Measurements from ENCODE around the gene STXBP1.

Gene STXBP1

GRCh38 chr9:127698985-127699670 is 87.1 kb downstream of the STXBP1 start:
- Mint-ChIP-seq H3K9me3 (no peaks in the 10 kb centered on the region), H3K36me3 (ENCODE audit: low read depth) (no peaks in the 10 kb centered on the region), H3K27ac (peak overlapping the region; percentile 63 to 84 (median 75)), H3K27me3 (ENCODE audit: low read depth) (peaks cover 4% of the 10 kb centered on the region), H3K4me1 (peaks cover 39% of the 10 kb centered on the region), H3K4me3 (peak overlapping the region; percentile 40 to 77 (median 61))
- TF ChIP-seq, protein P1, sequence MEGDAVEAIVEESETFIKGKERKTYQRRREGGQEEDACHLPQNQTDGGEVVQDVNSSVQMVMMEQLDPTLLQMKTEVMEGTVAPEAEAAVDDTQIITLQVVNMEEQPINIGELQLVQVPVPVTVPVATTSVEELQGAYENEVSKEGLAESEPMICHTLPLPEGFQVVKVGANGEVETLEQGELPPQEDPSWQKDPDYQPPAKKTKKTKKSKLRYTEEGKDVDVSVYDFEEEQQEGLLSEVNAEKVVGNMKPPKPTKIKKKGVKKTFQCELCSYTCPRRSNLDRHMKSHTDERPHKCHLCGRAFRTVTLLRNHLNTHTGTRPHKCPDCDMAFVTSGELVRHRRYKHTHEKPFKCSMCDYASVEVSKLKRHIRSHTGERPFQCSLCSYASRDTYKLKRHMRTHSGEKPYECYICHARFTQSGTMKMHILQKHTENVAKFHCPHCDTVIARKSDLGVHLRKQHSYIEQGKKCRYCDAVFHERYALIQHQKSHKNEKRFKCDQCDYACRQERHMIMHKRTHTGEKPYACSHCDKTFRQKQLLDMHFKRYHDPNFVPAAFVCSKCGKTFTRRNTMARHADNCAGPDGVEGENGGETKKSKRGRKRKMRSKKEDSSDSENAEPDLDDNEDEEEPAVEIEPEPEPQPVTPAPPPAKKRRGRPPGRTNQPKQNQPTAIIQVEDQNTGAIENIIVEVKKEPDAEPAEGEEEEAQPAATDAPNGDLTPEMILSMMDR (IDR thresholded peaks at IDR 0.05; ENCODE audit: unreplicated experiment in 3 of 3) = no peak

DNA sequence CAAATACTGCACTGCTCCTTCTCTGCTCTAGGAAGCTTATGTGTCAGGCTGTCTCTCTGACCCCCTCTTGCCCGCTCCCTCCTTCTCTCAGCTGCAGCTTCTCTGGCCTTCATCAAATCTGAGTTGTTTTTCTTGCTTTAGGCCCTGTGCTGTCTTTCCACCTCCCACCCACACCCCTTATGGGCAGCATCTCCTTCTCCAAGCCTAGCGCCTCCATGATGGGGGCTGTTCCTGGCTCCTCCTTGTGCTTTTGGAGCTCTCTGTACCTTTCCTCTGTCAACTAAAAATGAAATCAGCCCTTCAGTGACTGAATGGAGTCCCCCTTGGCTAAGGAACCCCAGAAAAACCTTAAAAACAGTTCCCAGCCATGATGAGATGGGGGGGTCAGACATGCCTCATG is 88.1 kb downstream of the STXBP1 start:
- H3K36me3 Mint-ChIP-seq (ENCODE audit: low read depth) = no peaks in the 10 kb centered on the region
- peaks cover 4% of the 10 kb centered on the region for H3K27me3 Mint-ChIP-seq (ENCODE audit: low read depth)
- peak overlapping the region; percentile 34 to 62 (median 58) for H3K4me3 Mint-ChIP-seq
- peaks cover 40% of the 10 kb centered on the region for H3K4me1 Mint-ChIP-seq
- peak overlapping the region; percentile 70 to 92 (median 75) for H3K27ac Mint-ChIP-seq
- TF ChIP-seq, protein P1 (IDR thresholded peaks at IDR 0.05; ENCODE audit: unreplicated experiment in 3 of 3) = no peak
- no peaks in the 10 kb centered on the region for H3K9me3 Mint-ChIP-seq

- Mint-ChIP-seq H3K4me1 (peaks cover 34% of the 10 kb centered on the region), H3K4me3 (peak overlapping the region in 1 of 3 experiments; percentile 34), H3K27me3 (ENCODE audit: low read depth) (peaks cover 4% of the 10 kb centered on the region), H3K9me3 (no peaks in the 10 kb centered on the region), H3K36me3 (ENCODE audit: low read depth) (no peaks in the 10 kb centered on the region), H3K27ac (peak overlapping the region; percentile 70 to 92 (median 75))
- TF ChIP-seq, protein P1 (IDR thresholded peaks at IDR 0.05; ENCODE audit: unreplicated experiment in 3 of 3) = no peak
Measured at GRCh38 chr9:127700594-127701255, 88.6 kb downstream of the STXBP1 start.

GRCh38 chr9:127703289-127703946 is 91.3 kb downstream of the STXBP1 start:
- no peaks in the 10 kb centered on the region for H3K36me3 Mint-ChIP-seq (ENCODE audit: low read depth)
- H3K4me3 Mint-ChIP-seq = no peak overlapping the region

GRCh38 chr9:127705577-127706379 is 93.7 kb downstream of the STXBP1 start:
- H3K36me3 Mint-ChIP-seq (ENCODE audit: low read depth) = no peaks in the 10 kb centered on the region
- H3K4me1 Mint-ChIP-seq = peaks cover 22% of the 10 kb centered on the region
- H3K4me3 Mint-ChIP-seq = no peak overlapping the region
- H3K27me3 Mint-ChIP-seq (ENCODE audit: low read depth) = peaks cover 4% of the 10 kb centered on the region
- no peaks in the 10 kb centered on the region for H3K9me3 Mint-ChIP-seq
- H3K27ac Mint-ChIP-seq = no peak overlapping the region
- TF ChIP-seq, protein P1 (IDR thresholded peaks at IDR 0.05; ENCODE audit: unreplicated experiment in 3 of 3) = no peak

More at GRCh38 chr9:127703289-127703946, 91.3 kb downstream of the STXBP1 start:
- Mint-ChIP-seq H3K27ac (no peak overlapping the region), H3K9me3 (no peaks in the 10 kb centered on the region), H3K27me3 (ENCODE audit: low read depth) (peaks cover 4% of the 10 kb centered on the region), H3K4me1 (peaks cover 33% of the 10 kb centered on the region)
- TF ChIP-seq, protein P1 (IDR thresholded peaks at IDR 0.05; ENCODE audit: unreplicated experiment in 3 of 3) = no peak

Measured in nephron (organoid).